ENCODE measurements around the gene HSPBP1.

GRCh38 chr19:55319785-55320184, 39.9 kb upstream of the HSPBP1 start:
- TF ChIP-seq, protein P1, sequence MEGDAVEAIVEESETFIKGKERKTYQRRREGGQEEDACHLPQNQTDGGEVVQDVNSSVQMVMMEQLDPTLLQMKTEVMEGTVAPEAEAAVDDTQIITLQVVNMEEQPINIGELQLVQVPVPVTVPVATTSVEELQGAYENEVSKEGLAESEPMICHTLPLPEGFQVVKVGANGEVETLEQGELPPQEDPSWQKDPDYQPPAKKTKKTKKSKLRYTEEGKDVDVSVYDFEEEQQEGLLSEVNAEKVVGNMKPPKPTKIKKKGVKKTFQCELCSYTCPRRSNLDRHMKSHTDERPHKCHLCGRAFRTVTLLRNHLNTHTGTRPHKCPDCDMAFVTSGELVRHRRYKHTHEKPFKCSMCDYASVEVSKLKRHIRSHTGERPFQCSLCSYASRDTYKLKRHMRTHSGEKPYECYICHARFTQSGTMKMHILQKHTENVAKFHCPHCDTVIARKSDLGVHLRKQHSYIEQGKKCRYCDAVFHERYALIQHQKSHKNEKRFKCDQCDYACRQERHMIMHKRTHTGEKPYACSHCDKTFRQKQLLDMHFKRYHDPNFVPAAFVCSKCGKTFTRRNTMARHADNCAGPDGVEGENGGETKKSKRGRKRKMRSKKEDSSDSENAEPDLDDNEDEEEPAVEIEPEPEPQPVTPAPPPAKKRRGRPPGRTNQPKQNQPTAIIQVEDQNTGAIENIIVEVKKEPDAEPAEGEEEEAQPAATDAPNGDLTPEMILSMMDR (IDR thresholded peaks at IDR 0.05) = no peak
- no peak for TF ChIP-seq POLR2A (IDR thresholded peaks at IDR 0.05)
